Measurements from ENCODE around the gene SULF2.
A peak's percentile ranks its signal among the peaks of the same experiment; 100 is the strongest.

SULF2 gene

GRCh38 chr20:47667531-47668312 lies 117.6 kb downstream of the SULF2 start:
- peak in 1 of 4 experiments; percentile 16 for DNase-seq

- no peak for DNase-seq
These were observed 118.2 kb downstream of the SULF2 start for GRCh38 chr20:47667086-47667485.

GRCh38 chr20:47666304-47666703 lies 119.0 kb downstream of the SULF2 start:
- no peak for DNase-seq

GRCh38 chr20:47665221-47665991 lies 119.9 kb downstream of the SULF2 start:
- no peak for DNase-seq

GRCh38 chr20:47664744-47665143 lies 120.5 kb downstream of the SULF2 start:
- no peak for DNase-seq

- DNase-seq, result no peak
These were observed 121.2 kb downstream of the SULF2 start for GRCh38 chr20:47664068-47664437.

- peak; percentile 77 to 88 (median 83) for DNase-seq
These were observed 121.8 kb downstream of the SULF2 start for GRCh38 chr20:47663354-47664067.

GRCh38 chr20:47662483-47663353 lies 122.6 kb downstream of the SULF2 start:
- no peak for DNase-seq

GRCh38 chr20:47661714-47662113 lies 123.6 kb downstream of the SULF2 start:
- DNase-seq, result no peak

- DNase-seq, result no peak
These were observed 124.1 kb downstream of the SULF2 start for GRCh38 chr20:47660983-47661700.

- no peak for DNase-seq
These were observed 124.7 kb downstream of the SULF2 start for GRCh38 chr20:47660602-47660905.

GRCh38 chr20:47659904-47660601 lies 125.2 kb downstream of the SULF2 start:
- no peak for DNase-seq

GRCh38 chr20:47656318-47656717 lies 129.0 kb downstream of the SULF2 start:
- peak; percentile 11 to 61 (median 44) for DNase-seq

GRCh38 chr20:47655635-47656034 lies 129.6 kb downstream of the SULF2 start:
- no peak for DNase-seq

GRCh38 chr20:47654370-47654769 lies 130.9 kb downstream of the SULF2 start:
- DNase-seq, result no peak

- no peak for DNase-seq
These were observed 131.4 kb downstream of the SULF2 start for GRCh38 chr20:47653869-47654268.

GRCh38 chr20:47652794-47653193 lies 132.5 kb downstream of the SULF2 start:
- DNase-seq, result no peak

- DNase-seq, result no peak
These were observed 133.0 kb downstream of the SULF2 start for GRCh38 chr20:47652301-47652700.

- no peak for DNase-seq
These were observed 136.3 kb downstream of the SULF2 start for GRCh38 chr20:47648943-47649342.

GRCh38 chr20:47647994-47648393 lies 137.3 kb downstream of the SULF2 start:
- no peak for DNase-seq

GRCh38 chr20:47645632-47646031 lies 139.6 kb downstream of the SULF2 start:
- no peak for DNase-seq

Data from suppressor macrophage (primary cell).